DOHH2 (cell line): Measurements from ENCODE around the gene FETUB.

ENCODE experiments used
- CTCF ChIP-seq: fragments of 200-600 bp; sonication (generic); IDR thresholded peaks from one replicate; pipeline ENCODE4 v1.5.1; 2014; ENCODE audit warnings: antibody characterized with exemption, mild to moderate bottlenecking, low read depth, low read length; ENCODE audit not compliant: poor library complexity, severe bottlenecking
- EZH2phosphoT487 ChIP-seq: fragments of 200-600 bp; sonication (generic); IDR thresholded peaks from 2 replicates; pipeline ENCODE4 v1.6.1; 2017; ENCODE audit warnings: borderline replicate concordance, mild to moderate bottlenecking, antibody characterized with exemption, low read length, moderate library complexity, mixed read lengths

DNA sequence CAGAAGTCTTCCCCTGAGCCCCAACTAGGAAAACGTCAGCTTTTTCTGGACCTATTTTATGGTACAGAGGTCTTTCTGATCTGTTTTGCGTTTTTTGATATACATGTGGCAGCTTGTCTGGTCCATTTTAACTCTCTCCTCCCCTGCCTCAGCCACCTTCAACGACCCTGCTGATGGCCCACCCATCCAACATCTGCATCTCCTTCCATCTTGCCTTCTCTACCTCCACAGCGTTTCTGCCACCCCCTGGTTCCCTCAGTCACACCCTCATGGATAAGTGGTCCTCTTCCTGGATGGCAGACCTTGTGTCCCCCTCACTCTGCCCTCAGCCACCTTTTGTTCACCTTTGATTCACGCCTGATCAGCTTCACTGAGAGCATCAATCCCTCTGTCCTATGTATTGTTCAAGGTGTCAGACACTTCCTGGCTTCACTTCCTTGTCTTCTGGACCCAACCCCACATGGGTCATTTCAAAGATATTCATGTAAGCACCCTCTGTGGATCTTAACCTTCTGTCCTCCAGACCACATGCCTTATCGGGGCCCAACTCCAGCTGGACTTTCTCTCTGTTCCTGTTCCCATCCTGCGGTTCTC, 13.8 kb upstream of the FETUB start:
- TF ChIP-seq CTCF, result no peak
- TF ChIP-seq EZH2phosphoT487, result no peak
